Fibroblast of lung (primary cell): ENCODE results near the gene KPNA2. TPM values are rescaled to one million over a fixed set of nuclear protein-coding genes. Genes with fewer than 3 reads are reported as not detected.

Experiments
- DNase-seq, 2 donors: peaks; one replicate each; pipeline versions ENCODE4 v3.0.0 to v3.0.0-alpha.2; 2010; ENCODE audit warnings: low read depth in 2 of 2
- H2AFZ ChIP-seq: 2 replicates; pipeline ENCODE4 v1.5.1; 2012; ENCODE audit warnings: low read length, control low read depth, inconsistent platforms
- H3K27ac ChIP-seq: 2 replicates; pipeline ENCODE4 v1.5.1; 2011; ENCODE audit warnings: low read length, control low read depth; ENCODE audit not compliant: insufficient read depth
- H3K27me3 ChIP-seq: 2 replicates; pipeline ENCODE4 v1.5.1; 2011; ENCODE audit warnings: mild to moderate bottlenecking, low read length; ENCODE audit not compliant: control insufficient read depth, insufficient read depth
- H3K36me3 ChIP-seq: 2 replicates; pipeline ENCODE4 v1.5.1; 2011; ENCODE audit warnings: low read length; ENCODE audit not compliant: control insufficient read depth, insufficient read depth
- H3K4me1 ChIP-seq: 2 replicates; pipeline ENCODE4 v1.5.1; 2011; ENCODE audit warnings: low read length; ENCODE audit not compliant: control insufficient read depth, insufficient read depth; ENCODE audit errors: extremely low read depth
- H3K4me2 ChIP-seq: 2 replicates; pipeline ENCODE4 v1.5.1; 2011; ENCODE audit warnings: low read length, control low read depth; ENCODE audit not compliant: insufficient read depth; ENCODE audit errors: extremely low read depth
- H3K4me3 ChIP-seq, 4 experiments: fragments of 200-600 bp in 1 of 4; sonication (generic) in 1 of 4; replicated peaks in 1 of 4; 2 replicates each; pipeline ENCODE4 v1.5.1; 2011 to 2016; ENCODE audit warnings: low read length in 4 of 4, low read depth in 3 of 4, mild to moderate bottlenecking in 3 of 4, control low read depth in 2 of 4, inconsistent platforms in 1 of 4, mixed read lengths in 1 of 4; ENCODE audit not compliant: insufficient read depth in 1 of 4; ENCODE audit errors: control extremely low read depth in 1 of 4
- H3K79me2 ChIP-seq: 2 replicates; pipeline ENCODE4 v1.5.1; 2012; ENCODE audit warnings: mild to moderate bottlenecking, low read length, inconsistent platforms; ENCODE audit not compliant: control insufficient read depth, insufficient read depth
- H3K9ac ChIP-seq: 2 replicates; pipeline ENCODE4 v1.5.1; 2011; ENCODE audit warnings: mild to moderate bottlenecking, low read length, control low read depth; ENCODE audit not compliant: insufficient read depth
- H3K9me3 ChIP-seq: 2 replicates; pipeline ENCODE4 v1.5.1; 2012; ENCODE audit warnings: low read depth, low read length; ENCODE audit not compliant: control insufficient read depth, insufficient read depth
- H4K20me1 ChIP-seq: 2 replicates; pipeline ENCODE4 v1.5.1; 2011; ENCODE audit warnings: low read length; ENCODE audit not compliant: control insufficient read depth, insufficient read depth; ENCODE audit errors: extremely low read depth
- CTCF ChIP-seq, 2 donors: IDR thresholded peaks in 1 of 2; conservative IDR thresholded peaks in 1 of 2; 1 replicate in 1 of 2; 2 replicates in 1 of 2; pipeline ENCODE4 v1.5.1; 2011 to 2012; ENCODE audit warnings: low read length in 2 of 2, control low read depth in 1 of 2, inconsistent platforms in 1 of 2, low read depth in 1 of 2, mild to moderate bottlenecking in 1 of 2
- EZH2 ChIP-seq: IDR thresholded peaks from 2 replicates; pipeline ENCODE4 v1.5.1; 2012; ENCODE audit warnings: low read length, control low read depth, mild to moderate bottlenecking; ENCODE audit errors: missing control alignments
- polyA plus RNA-seq, 2 donors: library from polyadenylated mRNA; depleted of rRNA in 1 of 2; stranded (reverse) in 1 of 2; unstranded in 1 of 2; fragments of >200 nt; gene quantifications; 2 replicates each; pipeline ENCODE4 v1.2.1, GENCODE V29; 2011 to 2012; ENCODE audit warnings: missing spikeins in 1 of 2
- total RNA-seq: library from RNA; depleted of rRNA; stranded (reverse); fragments of >200 nt; gene quantifications from 2 replicates; pipeline ENCODE4 v1.2.1, GENCODE V29; 2014

KPNA2 gene
- total and polyA plus RNA-seq, 2 donors (not counting 1 experiment from before 2014, with no cell fraction given) = 44.3 to 96.1 TPM

GRCh38 chr17:68053231-68054013 lies 17.9 kb downstream of the KPNA2 start:
- Histone ChIP-seq H3K4me1 (peaks cover 10% of the 10 kb centered on the region), H3K4me2 (peak overlapping the region; percentile 16), H3K27me3 (no peaks in the 10 kb centered on the region), H2AFZ (peak overlapping the region; percentile 3), H3K4me3 (no peak overlapping the region), H3K36me3 (no peaks in the 10 kb centered on the region), H4K20me1 (no peaks in the 10 kb centered on the region), H3K9me3 (no peaks in the 10 kb centered on the region), H3K9ac (no peak overlapping the region), H3K79me2 (no peaks in the 10 kb centered on the region), H3K27ac (peak overlapping the region; percentile 76)
- peak; percentile 70 to 91 for DNase-seq
- TF ChIP-seq CTCF (conservative IDR thresholded peaks at IDR 0.05 in 1 of 2, IDR thresholded peaks at IDR 0.05 in 1 of 2; ENCODE audit: low read depth in 1 of 2, low read length in 2 of 2) (no peak), EZH2 (no peak)

DNA sequence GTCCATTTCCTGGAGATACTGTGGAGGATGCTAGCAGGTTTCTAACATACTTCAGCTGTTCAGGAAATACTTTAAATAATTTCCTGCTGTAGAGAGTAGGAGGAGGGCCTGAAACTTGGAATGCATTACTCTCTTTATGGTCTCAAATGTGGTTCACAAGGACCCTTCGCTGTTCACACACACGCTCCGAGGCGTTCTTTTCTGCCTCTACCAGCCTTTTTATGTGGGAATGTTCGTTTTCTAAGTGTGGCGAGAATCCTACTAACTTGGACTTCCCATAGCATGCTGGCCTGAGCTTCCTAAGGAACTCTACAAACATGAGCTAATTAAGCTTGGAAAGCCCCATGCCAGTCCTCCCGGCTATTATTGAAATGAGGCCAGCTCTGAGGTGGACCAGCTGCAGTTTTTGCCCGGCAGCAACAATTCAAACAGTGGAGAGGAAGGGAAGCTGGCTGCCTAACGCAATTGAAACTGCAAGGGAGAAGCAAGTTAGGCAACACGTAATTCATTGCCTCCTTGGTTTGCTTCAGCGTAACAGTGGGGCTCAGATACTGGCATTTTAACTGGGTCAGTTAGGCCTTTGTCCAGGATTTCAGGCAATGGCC lies 18.9 kb downstream of the KPNA2 start:
- no peak overlapping the region for H3K9ac ChIP-seq

More for the DNA sequence above, 18.9 kb downstream of the KPNA2 start:
- Histone ChIP-seq H3K4me2 (peak overlapping the region; percentile 79), H4K20me1 (no peaks in the 10 kb centered on the region), H3K79me2 (no peaks in the 10 kb centered on the region), H3K9me3 (no peaks in the 10 kb centered on the region), H3K27ac (peak overlapping the region; percentile 76), H3K4me3 (peak overlapping the region in 1 of 4 experiments; percentile 9), H3K27me3 (no peaks in the 10 kb centered on the region), H2AFZ (peak overlapping the region; percentile 62), H3K36me3 (no peaks in the 10 kb centered on the region), H3K4me1 (peaks cover 10% of the 10 kb centered on the region)
- DNase-seq = peak; percentile 65 to 81
- TF ChIP-seq EZH2 (no peak), CTCF (conservative IDR thresholded peaks at IDR 0.05 in 1 of 2, IDR thresholded peaks at IDR 0.05 in 1 of 2; ENCODE audit: low read depth in 1 of 2, low read length in 2 of 2) (no peak)
